NCI-H460 (cell line): ENCODE results near the gene RUNX1. TPM values are rescaled to one million over a fixed set of nuclear protein-coding genes. Genes with fewer than 3 reads are reported as not detected.

Experiments
- DNase-seq: peaks from one replicate; pipeline ENCODE4 v3.0.0-alpha.2; 2016; ENCODE audit warnings: low read depth; ENCODE audit errors: extremely low read depth
- polyA plus RNA-seq: library from polyadenylated mRNA; depleted of rRNA; stranded (reverse); fragments of >200 nt; gene quantifications from 2 replicates; pipeline ENCODE4 v1.2.3, GENCODE V29; 2014; cell fraction: nucleus; rRNA removed
- total RNA-seq: library from RNA; depleted of rRNA; stranded (reverse); fragments of >200 nt; shearing (Covaris generic); gene quantifications from 2 replicates; pipeline ENCODE4 v1.2.3, GENCODE V29; 2014; rRNA removed

Gene RUNX1
- total RNA-seq = 7.3 and 10.6 TPM in 2 replicates
- polyA plus RNA-seq = 2.8 and 5.1 TPM in 2 replicates

GRCh38 chr21:35048706-35049617 is at the start of gene RUNX1:
TSS of gene RUNX1 (minus strand) at chr21:35049302.
- DNase-seq = no peak

DNA sequence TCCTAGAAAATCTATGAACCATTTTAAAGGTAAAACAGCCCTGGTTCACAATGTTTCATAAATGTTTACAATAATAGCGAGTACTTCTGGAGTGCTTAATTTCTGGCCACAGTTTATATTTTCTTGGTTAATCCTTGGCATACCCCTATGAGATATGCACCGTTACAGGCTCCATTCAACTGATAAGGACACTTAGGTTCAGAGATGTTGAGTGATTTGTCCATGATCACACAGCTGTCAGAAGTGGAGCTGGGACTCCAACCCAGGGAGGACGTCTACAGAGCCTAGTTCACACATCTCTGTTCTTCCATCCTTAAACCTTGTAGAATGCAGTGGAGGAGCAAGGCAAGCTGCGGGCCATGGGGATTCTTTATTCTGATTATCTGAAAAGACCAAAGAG is 48.4 kb upstream of the RUNX1 start:
- no peak for DNase-seq

DNA sequence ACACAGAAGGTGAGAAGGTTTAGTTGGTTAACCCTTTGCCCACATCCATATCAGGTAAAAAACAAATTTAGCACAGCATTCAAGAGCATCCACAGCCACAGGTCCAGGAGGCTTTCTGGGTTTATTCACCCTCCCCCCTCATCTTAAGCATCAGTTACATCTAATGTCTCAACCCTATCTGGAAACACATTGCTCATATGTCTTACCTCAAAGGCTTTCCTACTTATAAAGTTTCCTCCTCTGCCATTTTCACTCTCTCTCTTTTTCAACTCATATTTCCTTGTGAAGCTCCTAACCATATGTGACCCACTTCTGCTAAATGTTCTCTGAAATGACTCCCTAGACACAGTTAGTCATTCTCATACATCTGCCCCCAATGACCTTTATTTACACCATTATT is 47.9 kb upstream of the RUNX1 start:
- no peak for DNase-seq

GRCh38 chr21:35095859-35096291 is 46.8 kb upstream of the RUNX1 start:
- DNase-seq = no peak

DNA sequence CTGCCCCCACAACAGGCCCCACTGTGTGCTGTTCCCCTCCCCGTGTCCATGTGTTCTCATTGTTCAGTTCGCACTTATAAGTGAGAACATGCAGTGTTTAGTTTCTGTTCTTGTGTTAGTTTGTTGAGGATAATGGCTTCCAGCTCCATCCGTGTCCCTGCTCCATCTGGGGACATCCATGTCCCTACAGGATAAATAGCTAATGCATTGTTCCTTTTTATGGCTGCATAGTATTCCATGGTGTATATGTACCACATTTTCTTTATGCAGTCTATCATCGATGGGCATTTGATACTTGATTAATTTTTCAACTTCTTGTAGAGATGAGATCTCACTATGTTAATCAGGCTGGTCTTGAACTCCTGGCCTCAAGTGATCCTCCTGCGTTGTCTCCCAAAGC is 44.4 kb upstream of the RUNX1 start:
- DNase-seq = no peak

DNA sequence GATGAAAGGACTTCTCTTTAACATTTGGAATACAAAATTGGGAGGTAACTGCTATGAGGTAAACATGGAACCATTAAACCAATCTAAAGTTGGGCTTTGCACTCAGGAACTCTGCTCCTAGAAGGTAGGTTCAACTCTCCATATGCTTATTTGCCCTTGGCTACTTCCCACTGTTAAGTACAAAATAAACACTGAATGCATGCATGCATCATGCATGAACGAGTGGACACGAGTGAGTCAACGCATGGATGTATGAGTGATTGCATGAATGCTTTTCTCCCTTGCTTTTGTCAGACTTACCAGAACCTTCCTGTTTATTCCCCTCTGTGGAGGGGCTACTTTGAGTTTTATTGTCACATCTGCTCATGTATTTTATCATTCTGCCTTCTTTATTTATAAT is 42.4 kb upstream of the RUNX1 start:
- no peak for DNase-seq

GRCh38 chr21:35090403-35090802 is 41.3 kb upstream of the RUNX1 start:
- DNase-seq = no peak

GRCh38 chr21:35088319-35088771 is 39.2 kb upstream of the RUNX1 start:
- no peak for DNase-seq

DNA sequence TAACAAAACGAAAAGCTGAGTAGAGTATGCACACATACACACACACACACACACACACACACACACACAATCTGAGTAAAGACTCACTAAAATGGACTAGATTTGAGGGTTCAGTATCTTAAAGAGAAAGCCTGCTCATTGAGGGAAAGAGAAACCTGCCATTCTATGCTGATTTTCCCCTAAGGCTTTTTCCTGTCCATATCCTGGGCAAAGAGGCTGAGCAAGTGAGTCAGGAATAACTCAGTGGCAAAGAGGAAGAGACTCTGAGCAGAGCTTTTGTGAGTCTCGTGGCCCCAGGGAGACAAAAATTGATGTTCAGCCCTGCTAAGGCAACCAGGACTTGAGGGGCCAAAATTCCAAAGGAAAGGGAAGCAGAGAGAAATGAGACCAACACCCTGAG is 37.3 kb upstream of the RUNX1 start:
- no peak for DNase-seq

GRCh38 chr21:35084869-35085268 is 35.8 kb upstream of the RUNX1 start:
- peak; percentile 36 for DNase-seq

DNA sequence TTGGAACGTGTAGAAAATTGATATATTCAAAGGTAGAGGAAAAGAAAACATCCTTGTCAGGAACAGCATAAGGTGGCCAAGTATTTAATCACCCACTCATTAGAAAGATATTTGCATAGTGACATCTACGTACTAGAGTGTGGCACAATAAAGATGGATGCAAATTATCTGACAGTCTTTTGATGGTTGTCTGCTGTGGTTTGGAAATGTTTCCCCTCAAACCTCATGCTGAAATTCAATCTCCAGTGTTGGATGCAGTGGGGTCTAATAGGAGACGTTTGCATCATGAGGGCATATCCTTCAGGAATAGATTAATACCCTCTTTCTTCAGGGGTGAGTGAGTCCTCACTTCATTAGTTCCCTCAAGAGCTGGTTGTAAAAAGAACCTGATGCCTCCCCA is 34.1 kb upstream of the RUNX1 start:
- no peak for DNase-seq

DNA sequence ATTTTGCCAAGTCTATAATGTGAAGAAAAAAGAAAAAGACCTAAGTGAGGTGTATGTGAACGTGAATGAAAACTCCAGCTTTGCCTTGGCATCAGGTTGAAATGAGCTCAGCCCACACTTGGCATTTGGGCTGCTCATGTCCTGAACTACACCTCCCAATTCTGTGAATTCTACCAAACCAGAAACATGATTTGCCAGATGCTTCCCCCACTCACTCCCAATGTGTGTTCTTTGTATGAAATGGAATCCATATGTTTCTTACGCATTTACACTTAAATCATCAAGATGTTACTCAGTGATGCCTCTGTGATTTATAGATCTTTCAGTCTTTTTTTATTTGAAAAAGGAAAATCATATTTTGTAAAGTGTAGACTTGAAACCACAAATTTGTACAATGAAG is 32.8 kb upstream of the RUNX1 start:
- DNase-seq = no peak

DNA sequence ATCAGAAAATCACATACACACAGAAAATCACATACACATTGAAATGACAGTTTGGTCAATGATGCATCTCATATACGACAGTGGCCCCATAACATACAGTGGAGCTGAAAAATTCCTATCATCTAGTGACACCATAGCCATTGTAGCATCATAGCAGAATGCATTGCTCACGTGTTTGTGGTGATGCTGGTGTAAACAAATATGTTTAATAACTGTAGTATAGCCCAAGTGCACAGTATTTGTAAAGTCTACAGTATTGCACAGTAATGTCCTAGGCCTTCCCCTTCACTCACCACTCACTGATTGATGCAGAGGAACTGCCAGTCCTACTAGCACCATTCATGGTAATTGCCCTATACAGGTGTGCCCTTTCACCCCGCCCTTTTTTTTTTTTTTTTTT is 30.1 kb upstream of the RUNX1 start:
- DNase-seq = no peak

- DNase-seq = no peak
These were observed 28.9 kb upstream of the RUNX1 start for GRCh38 chr21:35077975-35078374.

- DNase-seq = no peak
These were observed 28.4 kb upstream of the RUNX1 start for GRCh38 chr21:35077466-35077865.

DNA sequence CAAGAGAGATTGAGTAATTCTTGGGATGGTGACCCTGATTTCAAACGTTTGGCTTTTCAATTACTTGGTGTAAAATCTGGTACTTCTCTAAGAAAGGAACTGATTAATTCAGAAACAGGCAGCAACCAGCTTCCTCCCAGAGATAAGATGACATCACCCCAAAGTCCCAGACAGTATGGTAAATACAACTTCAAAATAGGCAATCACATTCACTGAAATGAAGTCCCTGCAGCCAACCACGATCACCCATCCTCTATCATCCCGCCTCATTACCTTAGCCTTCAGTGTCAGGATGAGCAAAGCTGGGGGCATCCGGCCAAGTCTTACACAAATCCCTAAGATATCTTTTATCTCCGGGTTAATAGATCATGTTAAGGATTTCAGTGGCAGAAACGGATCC is 26.4 kb upstream of the RUNX1 start:
- no peak for DNase-seq

DNA sequence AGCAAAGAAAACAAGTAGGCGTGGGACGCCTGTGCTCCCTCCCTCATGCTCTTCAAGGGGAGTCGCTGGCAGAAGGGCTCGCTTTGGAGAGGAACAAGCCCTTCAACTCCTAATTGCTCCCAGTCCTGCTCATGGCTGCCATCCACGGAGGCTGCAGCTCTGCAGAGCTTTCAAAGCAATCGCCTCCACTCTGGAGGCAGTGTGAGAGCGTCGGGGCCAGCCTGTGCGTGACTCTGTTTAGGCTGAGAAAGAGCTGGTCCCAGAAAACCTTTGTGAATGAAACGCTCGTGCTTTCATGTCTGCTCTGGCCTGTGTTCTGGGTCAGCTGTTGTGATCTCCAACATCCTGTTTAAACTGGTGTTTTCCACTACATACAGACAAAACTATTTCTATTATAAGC is 23.9 kb upstream of the RUNX1 start:
- DNase-seq = no peak

GRCh38 chr21:35072557-35072956 is 23.5 kb upstream of the RUNX1 start:
- no peak for DNase-seq

- DNase-seq = no peak
These were observed 22.2 kb upstream of the RUNX1 start for GRCh38 chr21:35071347-35071746.

DNA sequence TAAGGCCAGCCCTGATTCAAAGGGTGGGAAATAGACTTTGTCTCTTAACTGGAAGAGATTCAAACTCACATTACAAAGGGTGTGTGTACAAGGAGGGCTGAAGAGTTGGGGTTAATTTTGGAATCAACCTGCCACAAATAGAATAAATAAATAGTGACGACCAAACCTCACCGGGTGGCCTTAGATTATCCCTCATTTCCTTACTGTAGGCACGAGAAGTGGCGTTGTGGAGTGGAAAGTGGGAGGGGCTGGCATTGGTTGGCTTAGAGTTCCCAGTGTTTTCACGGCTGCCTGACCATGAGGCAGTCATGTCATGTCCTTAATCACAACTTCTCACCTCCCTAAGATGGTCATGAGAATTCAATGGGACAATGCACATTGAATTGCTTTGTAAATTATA is 21.3 kb upstream of the RUNX1 start:
- DNase-seq = no peak

- no peak for DNase-seq
These were observed 17.7 kb upstream of the RUNX1 start for GRCh38 chr21:35066824-35067223.

DNA sequence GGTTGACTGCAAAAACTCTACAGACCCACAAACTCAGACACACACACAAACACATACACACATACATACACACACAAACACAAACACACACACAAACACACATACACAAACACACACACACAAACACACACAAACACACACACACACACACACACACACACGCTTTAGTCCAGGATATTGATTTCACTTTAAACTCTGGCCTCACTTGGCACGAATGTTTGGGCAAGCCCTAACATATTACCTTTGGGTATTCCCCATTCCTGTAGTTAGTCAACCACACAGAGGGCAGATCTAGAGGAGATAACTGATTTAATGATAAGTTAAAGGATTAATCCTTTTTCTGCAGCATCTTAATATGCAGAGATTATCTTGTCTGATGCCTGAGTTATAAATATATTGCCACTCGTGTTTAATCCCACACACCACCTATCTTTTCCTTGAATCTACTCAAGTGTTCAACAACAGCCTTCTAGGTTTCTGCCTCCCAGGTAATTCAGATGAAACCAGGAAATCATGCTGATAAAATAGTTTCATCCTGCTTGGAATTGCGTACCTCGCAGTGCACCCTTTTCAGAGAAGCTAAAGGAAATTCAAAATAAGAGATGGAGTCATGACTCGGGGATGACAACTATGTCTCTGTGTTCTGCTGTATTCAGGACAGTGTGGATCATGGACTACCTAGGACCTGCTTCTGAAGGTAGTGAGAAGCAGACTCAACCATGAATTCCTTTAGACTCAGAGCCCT is 14.5 kb upstream of the RUNX1 start:
- no peak for DNase-seq
